ENCODE measurements around the gene TSEN34. TPM values are rescaled to one million over a fixed set of nuclear protein-coding genes. Genes with fewer than 3 reads are reported as not detected.
"Not testable (repeated sequence)": the region's sequence is repeated elsewhere in the genome, so short reads cannot be mapped to it uniquely, and the experiment has no call there.

TSEN34 gene
- total and polyA plus RNA-seq, 2 donors (not counting 1 experiment from before 2014, with no cell fraction given), result 22.5 to 57.8 TPM

- H3K79me2 ChIP-seq (ENCODE audit: control insufficient read depth, insufficient read depth, low read length); H3K4me3 ChIP-seq (replicated peaks in 1 of 4; ENCODE audit: control extremely low read depth in 1 of 4, insufficient read depth in 1 of 4, low read depth in 3 of 4, low read length in 4 of 4); H4K20me1 ChIP-seq (ENCODE audit: control insufficient read depth, extremely low read depth, insufficient read depth, low read length); H3K27ac ChIP-seq (ENCODE audit: insufficient read depth, low read length); H3K36me3 ChIP-seq (ENCODE audit: control insufficient read depth, insufficient read depth, low read length); H3K4me1 ChIP-seq (ENCODE audit: control insufficient read depth, extremely low read depth, insufficient read depth, low read length); DNase-seq (ENCODE audit: low read depth in 2 of 2); H3K9ac ChIP-seq (ENCODE audit: insufficient read depth, low read length); H3K27me3 ChIP-seq (ENCODE audit: control insufficient read depth, insufficient read depth, low read length); H3K4me2 ChIP-seq (ENCODE audit: extremely low read depth, insufficient read depth, low read length); H3K9me3 ChIP-seq (ENCODE audit: control insufficient read depth, insufficient read depth, low read depth, low read length); H2AFZ ChIP-seq (ENCODE audit: low read length): not testable (repeated sequence)
Measured at GRCh38 chr19:54242234-54242633, 51.1 kb downstream of the TSEN34 start.

DNA sequence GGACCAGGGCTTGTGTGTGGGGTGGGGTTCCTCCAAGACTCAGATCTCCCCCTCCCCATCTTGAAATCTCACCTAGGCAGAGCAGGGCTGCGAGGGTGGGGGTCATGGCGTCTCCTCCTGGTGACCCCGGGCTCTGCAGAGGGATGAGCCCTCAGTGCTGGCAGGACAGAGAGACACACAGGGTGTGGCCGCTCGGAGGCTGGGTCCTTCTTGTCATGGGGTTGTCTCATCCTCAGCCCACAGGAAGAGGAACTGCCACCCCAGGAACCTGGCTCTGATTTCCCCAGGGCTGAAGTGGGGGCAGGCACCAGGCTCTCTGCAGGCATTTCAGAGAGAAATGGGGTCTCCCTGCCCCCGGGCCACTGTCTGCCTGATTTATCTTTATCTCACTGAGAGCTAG lies 51.5 kb downstream of the TSEN34 start, which contains the start of gene LILRA6:
TSS of gene LILRA6 (minus strand) at position 145 of the 400 bp plus-strand sequence.
- H3K9me3 ChIP-seq (ENCODE audit: control insufficient read depth, insufficient read depth, low read depth, low read length), result not testable (repeated sequence)

DNA sequence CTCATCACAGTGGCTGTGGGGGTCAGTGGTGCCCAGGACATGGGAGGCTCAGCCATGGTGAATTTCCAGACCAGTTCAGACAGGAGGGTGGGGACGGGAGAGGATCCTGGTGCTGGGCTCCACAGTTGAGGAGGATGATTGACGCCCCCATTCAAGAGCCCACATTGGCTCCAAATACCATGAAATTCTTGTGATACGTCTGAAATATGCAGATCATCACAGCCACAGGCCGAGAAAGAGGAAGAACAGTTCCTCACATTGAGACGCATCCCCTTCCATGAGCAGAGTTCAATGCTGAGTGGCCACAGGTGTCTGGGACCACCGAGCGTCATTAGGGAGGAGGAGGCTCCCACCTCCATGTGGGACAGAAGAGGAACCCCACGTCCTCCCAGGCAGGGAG lies 52.7 kb downstream of the TSEN34 start:
- not testable (repeated sequence) for H3K9ac ChIP-seq (ENCODE audit: insufficient read depth, low read length); H3K27me3 ChIP-seq (ENCODE audit: control insufficient read depth, insufficient read depth, low read length); H3K4me1 ChIP-seq (ENCODE audit: control insufficient read depth, extremely low read depth, insufficient read depth, low read length); H3K27ac ChIP-seq (ENCODE audit: insufficient read depth, low read length); H3K79me2 ChIP-seq (ENCODE audit: control insufficient read depth, insufficient read depth, low read length); H2AFZ ChIP-seq (ENCODE audit: low read length); H3K9me3 ChIP-seq (ENCODE audit: control insufficient read depth, insufficient read depth, low read depth, low read length); H3K36me3 ChIP-seq (ENCODE audit: control insufficient read depth, insufficient read depth, low read length); H4K20me1 ChIP-seq (ENCODE audit: control insufficient read depth, extremely low read depth, insufficient read depth, low read length); DNase-seq (ENCODE audit: low read depth in 2 of 2); H3K4me3 ChIP-seq (replicated peaks in 1 of 4; ENCODE audit: control extremely low read depth in 1 of 4, insufficient read depth in 1 of 4, low read depth in 3 of 4, low read length in 4 of 4); H3K4me2 ChIP-seq (ENCODE audit: extremely low read depth, insufficient read depth, low read length)

More for the DNA sequence above, 51.5 kb downstream of the TSEN34 start, which contains the start of gene LILRA6:
- H3K27me3 ChIP-seq (ENCODE audit: control insufficient read depth, insufficient read depth, low read length); H3K4me1 ChIP-seq (ENCODE audit: control insufficient read depth, extremely low read depth, insufficient read depth, low read length); H2AFZ ChIP-seq (ENCODE audit: low read length); H3K4me2 ChIP-seq (ENCODE audit: extremely low read depth, insufficient read depth, low read length); DNase-seq (ENCODE audit: low read depth in 2 of 2); H3K36me3 ChIP-seq (ENCODE audit: control insufficient read depth, insufficient read depth, low read length); H3K79me2 ChIP-seq (ENCODE audit: control insufficient read depth, insufficient read depth, low read length); H3K27ac ChIP-seq (ENCODE audit: insufficient read depth, low read length); H4K20me1 ChIP-seq (ENCODE audit: control insufficient read depth, extremely low read depth, insufficient read depth, low read length); H3K4me3 ChIP-seq (replicated peaks in 1 of 4; ENCODE audit: control extremely low read depth in 1 of 4, insufficient read depth in 1 of 4, low read depth in 3 of 4, low read length in 4 of 4); H3K9ac ChIP-seq (ENCODE audit: insufficient read depth, low read length): not testable (repeated sequence)

Other genes with a start within 250 kb of the TSEN34 start
- under 0.01 TPM in 1 of 2 replicates, not detected in the other for gene CACNG8, start 228.4 kb upstream of the TSEN34 start, total RNA-seq
- 0.01 TPM in 2 replicates for gene CACNG8, start 228.4 kb upstream of the TSEN34 start, polyA plus RNA-seq
- gene CACNG6, start 199.7 kb upstream of the TSEN34 start, total RNA-seq, result under 0.01 TPM in 1 of 2 replicates, not detected in the other
- 0.06 TPM in 1 of 2 replicates, not detected in the other for gene CACNG6, start 199.7 kb upstream of the TSEN34 start, polyA plus RNA-seq
- not detected in 2 replicates for gene VSTM1, start 127.4 kb upstream of the TSEN34 start, total RNA-seq
- gene VSTM1, start 127.4 kb upstream of the TSEN34 start, polyA plus RNA-seq, result not detected in 2 replicates
- not detected in 2 replicates for gene TARM1, start 109.9 kb upstream of the TSEN34 start, total RNA-seq
- gene TARM1, start 109.9 kb upstream of the TSEN34 start, polyA plus RNA-seq, result not detected in 2 replicates
- under 0.01 and 0.51 TPM in 2 replicates for gene OSCAR, start 90.5 kb upstream of the TSEN34 start, total RNA-seq
- gene OSCAR, start 90.5 kb upstream of the TSEN34 start, polyA plus RNA-seq, result 0.14 and 0.15 TPM in 2 replicates
- 10.3 and 22.8 TPM in 2 replicates for gene NDUFA3, start 88.5 kb upstream of the TSEN34 start, total RNA-seq
- 35.4 and 35.9 TPM in 2 replicates for gene NDUFA3, start 88.5 kb upstream of the TSEN34 start, polyA plus RNA-seq
- 16.7 and 19.2 TPM in 2 replicates for gene TFPT, start 75.7 kb upstream of the TSEN34 start, total RNA-seq
- 9.0 and 10.8 TPM in 2 replicates for gene TFPT, start 75.7 kb upstream of the TSEN34 start, polyA plus RNA-seq
- 43.4 and 45.2 TPM in 2 replicates for gene PRPF31, start 75.6 kb upstream of the TSEN34 start, total RNA-seq
- gene PRPF31, start 75.6 kb upstream of the TSEN34 start, polyA plus RNA-seq, result 48.7 and 68.3 TPM in 2 replicates
- 6.2 and 10.4 TPM in 2 replicates for gene CNOT3, start 53.5 kb upstream of the TSEN34 start, total RNA-seq
- gene CNOT3, start 53.5 kb upstream of the TSEN34 start, polyA plus RNA-seq, result 10.7 and 19.5 TPM in 2 replicates
- gene LENG1, start 31.6 kb upstream of the TSEN34 start, total RNA-seq, result 6.7 and 7.3 TPM in 2 replicates
- gene LENG1, start 31.6 kb upstream of the TSEN34 start, polyA plus RNA-seq, result 3.2 and 3.5 TPM in 2 replicates
- 0.26 and 0.33 TPM in 2 replicates for gene TMC4, start 18.1 kb upstream of the TSEN34 start, total RNA-seq
- gene TMC4, start 18.1 kb upstream of the TSEN34 start, polyA plus RNA-seq, result 0.25 and 0.59 TPM in 2 replicates
- gene MBOAT7, start 1.7 kb upstream of the TSEN34 start, total RNA-seq, result 25.2 and 41.1 TPM in 2 replicates
- gene MBOAT7, start 1.7 kb upstream of the TSEN34 start, polyA plus RNA-seq, result 28.6 and 42.0 TPM in 2 replicates
- 2,583 and 2,622 TPM in 2 replicates for gene RPS9, start 9.6 kb downstream of the TSEN34 start, total RNA-seq
- 1,242 and 1,509 TPM in 2 replicates for gene RPS9, start 9.6 kb downstream of the TSEN34 start, polyA plus RNA-seq
- not detected in 2 replicates for gene LILRB3, start 31.7 kb downstream of the TSEN34 start, total RNA-seq
- not detected in 2 replicates for gene LILRB3, start 31.7 kb downstream of the TSEN34 start, polyA plus RNA-seq
- not detected in 2 replicates for gene LILRA6, start 51.5 kb downstream of the TSEN34 start, total RNA-seq
- not detected in 2 replicates for gene LILRA6, start 51.5 kb downstream of the TSEN34 start, polyA plus RNA-seq
- not detected in 2 replicates for gene LILRB5, start 66.0 kb downstream of the TSEN34 start, total RNA-seq
- gene LILRB5, start 66.0 kb downstream of the TSEN34 start, polyA plus RNA-seq, result not detected in 2 replicates
- gene LILRB2, start 89.8 kb downstream of the TSEN34 start, total RNA-seq, result not detected in 2 replicates
- gene LILRB2, start 89.8 kb downstream of the TSEN34 start, polyA plus RNA-seq, result not detected in 2 replicates
- gene LILRA5, start 121.9 kb downstream of the TSEN34 start, total RNA-seq, result not detected in 2 replicates
- not detected in 2 replicates for gene LILRA5, start 121.9 kb downstream of the TSEN34 start, polyA plus RNA-seq
- gene LILRA4, start 147.9 kb downstream of the TSEN34 start, total RNA-seq, result not detected in 2 replicates
- gene LILRA4, start 147.9 kb downstream of the TSEN34 start, polyA plus RNA-seq, result not detected in 2 replicates
- gene LAIR1, start 173.6 kb downstream of the TSEN34 start, total RNA-seq, result not detected in 2 replicates
- not detected in 2 replicates for gene LAIR1, start 173.6 kb downstream of the TSEN34 start, polyA plus RNA-seq
- not detected in 2 replicates for gene TTYH1, start 224.2 kb downstream of the TSEN34 start, total RNA-seq
- not detected in 2 replicates for gene TTYH1, start 224.2 kb downstream of the TSEN34 start, polyA plus RNA-seq

All from fibroblast of lung (primary cell).